Stimulated activated CD4-positive, alpha-beta T cell treated with anti-CD3 and anti-CD28 coated beads, Interleukin-1b, Interleukin-23, amount 100 ng/mL, for 48 hours (primary cell): Measurements from ENCODE around the gene TET2.
A peak's percentile ranks its signal among the peaks of the same experiment; 100 is the strongest.

ENCODE experiments used
- DNase-seq: peaks from one replicate; pipeline ENCODE4 v3.0.0-alpha.2; 2020

TET2 gene

DNA sequence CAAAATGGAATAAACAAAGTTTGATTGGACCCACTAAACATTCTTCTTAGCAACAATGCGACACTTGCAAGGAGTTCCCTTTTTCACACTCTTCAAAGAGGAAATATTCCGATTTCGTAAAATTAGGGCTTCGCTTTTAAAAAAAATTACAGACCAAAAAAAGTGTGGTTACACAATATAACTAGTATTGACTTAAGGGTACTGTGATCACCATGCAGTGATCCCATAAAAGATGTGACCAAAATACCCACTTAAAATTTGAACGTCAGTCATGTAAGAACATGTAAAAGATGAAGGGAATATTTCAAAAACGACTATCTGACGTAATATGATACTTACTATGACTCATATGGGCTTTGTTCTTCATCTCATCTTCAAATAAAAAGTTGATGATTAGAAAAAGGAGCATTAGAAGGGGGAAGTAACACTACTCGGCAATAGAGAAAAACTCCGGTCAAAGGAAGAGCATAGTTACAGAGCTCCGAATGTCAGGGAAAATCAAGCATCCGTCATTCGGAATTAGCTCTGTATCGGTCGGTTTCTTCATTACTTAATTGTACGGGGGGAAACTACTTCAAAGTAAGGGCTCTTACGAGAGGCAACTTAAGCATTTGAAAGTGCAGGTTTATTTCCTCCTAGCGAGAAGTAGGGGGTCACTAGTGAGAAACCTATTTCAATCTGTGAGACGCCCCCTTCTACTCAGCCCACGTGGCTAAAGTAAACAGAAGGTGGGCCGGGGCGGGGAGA is 1.3 kb upstream of the TET2 start:
- no peak for DNase-seq

DNA sequence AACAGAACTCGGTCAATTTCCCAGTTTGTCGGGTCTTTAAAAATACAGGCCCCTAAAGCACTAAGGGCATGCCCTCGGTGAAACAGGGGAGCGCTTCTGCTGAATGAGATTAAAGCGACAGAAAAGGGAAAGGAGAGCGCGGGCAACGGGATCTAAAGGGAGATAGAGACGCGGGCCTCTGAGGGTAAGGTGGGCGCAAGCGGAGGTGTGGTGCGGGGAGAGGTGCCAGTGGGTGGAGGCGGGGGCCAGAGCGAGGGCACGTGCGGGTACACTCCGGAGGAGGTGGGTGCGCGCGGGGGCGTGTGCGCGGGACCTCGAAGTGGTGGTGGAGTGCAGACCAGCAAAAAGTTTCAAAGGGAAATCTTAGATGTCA is 787 bp upstream of the TET2 start:
- DNase-seq = peak; percentile 31

DNA sequence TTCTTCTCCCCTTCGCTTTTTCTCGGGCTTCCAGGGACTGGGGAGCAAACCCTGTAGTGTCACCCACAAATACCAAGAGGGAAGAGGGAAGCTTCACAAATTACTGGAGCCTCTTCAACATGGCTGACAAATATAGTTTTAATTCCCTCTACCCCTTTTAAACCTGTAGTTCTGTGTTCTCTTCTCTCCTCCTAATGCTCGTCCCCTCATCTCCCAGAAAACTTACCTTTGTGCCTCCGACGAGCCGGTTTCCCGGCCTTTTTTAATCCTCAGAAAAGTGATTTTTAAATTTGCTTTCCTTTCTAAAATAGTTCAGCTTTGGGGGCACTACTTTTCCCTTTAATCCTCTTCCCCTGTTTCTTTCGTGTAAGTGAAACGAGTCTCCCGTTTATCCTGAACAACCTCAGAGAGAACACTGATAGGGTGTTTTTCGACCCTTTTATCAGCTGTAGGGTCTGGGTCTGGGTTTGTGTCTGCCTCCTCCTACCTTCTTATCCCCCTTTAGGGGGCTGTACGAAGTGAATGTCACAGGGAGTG is 408 bp downstream of the TET2 start:
- DNase-seq = no peak

DNA sequence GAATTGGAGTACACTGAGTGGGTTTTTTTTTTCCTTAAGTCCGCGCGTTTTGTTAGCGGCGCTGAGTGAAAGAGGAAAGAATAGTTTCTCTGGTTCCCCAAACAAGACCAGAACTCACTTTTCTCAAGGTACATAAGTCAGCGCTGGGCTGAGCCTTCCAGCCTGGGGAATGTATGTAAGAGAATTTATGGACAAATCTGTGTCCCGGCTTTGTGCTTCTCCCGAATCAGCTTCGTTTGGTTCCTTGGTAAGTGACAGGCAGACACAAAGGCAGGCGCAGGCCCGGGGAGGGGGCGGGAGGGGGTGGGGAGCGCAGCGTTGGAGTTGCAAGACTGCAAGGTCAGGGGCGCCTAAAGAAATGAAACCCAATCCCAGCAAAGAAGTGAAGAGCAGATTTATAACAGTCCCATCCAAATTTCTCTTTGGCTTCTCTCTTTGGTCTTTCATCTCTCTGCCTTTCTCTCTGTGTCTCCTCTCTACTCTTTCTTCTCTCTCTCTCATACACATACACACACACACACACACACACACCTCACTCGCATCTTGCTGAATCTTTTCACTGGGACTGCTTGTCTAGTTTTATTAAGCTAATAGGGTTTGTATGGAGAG is 981 bp downstream of the TET2 start:
- peak; percentile 14 for DNase-seq

DNA sequence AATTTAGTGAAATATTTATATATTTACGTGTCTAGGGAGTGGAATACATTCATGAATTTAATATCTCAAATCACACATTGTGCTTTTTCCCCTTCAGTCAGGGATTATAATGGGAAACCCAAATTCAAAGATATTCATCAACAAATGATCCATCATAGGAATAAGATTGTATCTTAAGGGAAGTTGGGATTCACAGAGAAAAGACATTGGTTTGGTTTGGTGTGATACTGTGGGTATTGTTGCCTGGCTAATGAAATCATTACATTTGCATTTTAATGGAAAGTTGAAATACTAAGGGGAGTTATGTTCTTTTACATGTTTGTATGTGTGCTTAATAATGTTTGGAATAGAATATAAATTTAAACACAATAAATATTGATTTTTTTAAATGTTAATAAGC is 1.7 kb downstream of the TET2 start:
- DNase-seq = no peak

DNA sequence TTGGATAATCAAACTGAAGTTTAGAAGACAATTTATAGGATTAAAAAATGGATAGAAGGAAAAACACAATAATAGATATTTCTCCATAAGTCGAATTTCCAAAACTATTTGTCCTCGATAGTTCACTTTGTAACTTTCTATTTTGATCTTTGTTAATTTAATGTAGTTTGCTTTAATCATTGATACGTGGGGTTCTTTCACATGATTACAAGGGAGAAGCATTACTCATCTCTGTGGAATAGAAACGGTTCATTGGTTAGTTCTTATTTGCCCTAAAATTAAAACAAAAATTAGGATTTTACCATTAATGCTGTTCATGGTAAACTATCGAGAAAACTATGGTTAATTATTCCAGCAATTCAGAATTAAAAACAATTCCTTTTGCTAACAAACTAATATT is 2.1 kb downstream of the TET2 start:
- DNase-seq = no peak

DNA sequence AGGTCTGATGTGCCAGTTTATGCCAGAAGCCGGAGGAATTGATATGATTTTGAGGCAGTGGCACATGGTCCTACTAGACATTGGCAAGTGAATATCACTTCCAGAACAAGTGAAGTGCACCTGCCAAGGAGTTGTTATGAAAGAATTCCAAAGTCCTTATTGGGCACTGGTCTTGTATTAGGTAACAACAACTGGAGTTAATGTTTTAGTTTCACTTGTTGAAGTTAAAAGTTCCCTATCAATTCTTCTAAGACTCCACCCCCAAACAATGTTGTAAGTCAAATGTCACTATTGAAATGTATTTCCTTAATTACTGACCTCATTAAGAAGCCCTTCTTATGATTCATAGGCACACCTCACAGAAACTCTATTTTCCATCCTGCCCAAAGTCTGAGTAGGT is 3.1 kb downstream of the TET2 start:
- no peak for DNase-seq

DNA sequence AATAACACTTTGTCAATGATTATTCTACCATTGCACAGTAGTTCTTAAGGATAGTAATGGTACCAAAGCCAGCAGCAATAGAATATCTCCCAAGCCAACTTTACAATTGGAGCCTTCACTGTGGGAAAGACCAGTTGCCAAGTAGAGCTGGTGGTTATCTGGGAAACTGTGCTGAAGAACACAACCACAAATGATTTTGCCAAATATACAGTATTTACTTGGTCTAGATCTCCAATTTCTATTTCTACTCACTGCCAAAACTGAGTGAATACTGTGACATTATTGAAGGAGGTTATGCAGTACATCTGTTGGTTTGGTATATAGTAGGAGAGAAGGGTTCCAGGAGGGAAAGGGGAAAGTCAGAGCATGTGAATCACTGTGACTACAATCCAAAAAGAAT is 3.8 kb downstream of the TET2 start:
- DNase-seq = no peak

DNA sequence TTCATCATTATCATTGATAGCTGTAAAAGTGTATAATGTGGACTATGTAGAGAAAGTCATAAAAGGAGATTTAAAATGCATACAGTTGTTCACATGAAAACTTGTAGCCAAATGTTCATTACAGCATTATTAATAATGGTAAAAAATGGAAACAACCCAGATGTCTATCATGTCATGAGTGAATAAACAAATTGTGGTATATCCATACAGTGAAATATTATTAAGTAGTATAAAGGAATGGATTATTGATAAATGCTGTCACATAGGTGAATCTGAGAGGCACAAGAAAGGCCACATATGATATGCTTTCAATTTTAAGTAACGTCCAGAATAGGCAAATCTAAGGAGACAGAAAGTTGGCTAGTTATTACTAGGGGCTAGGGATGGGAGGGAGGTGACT is 7.1 kb downstream of the TET2 start:
- DNase-seq = no peak

DNA sequence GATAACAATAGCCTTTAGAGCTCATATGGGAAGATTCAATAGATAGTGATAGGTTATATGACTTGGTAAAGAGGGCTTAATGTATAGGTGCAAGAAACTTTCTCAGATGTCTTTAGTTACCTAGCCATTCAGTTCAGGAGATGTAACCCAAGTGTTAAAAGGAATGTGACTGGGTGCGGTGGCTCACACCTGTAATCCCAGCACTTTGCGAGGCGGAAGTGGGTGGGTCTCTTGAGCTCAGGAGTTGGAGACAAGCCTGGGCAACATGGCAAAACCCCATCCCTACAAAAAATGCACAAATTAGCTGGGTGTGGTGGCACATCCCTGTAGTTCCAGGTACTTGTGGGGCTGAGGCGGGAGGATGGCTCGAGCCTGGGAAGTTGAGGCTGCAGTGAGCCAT is 7.9 kb downstream of the TET2 start:
- no peak for DNase-seq

DNA sequence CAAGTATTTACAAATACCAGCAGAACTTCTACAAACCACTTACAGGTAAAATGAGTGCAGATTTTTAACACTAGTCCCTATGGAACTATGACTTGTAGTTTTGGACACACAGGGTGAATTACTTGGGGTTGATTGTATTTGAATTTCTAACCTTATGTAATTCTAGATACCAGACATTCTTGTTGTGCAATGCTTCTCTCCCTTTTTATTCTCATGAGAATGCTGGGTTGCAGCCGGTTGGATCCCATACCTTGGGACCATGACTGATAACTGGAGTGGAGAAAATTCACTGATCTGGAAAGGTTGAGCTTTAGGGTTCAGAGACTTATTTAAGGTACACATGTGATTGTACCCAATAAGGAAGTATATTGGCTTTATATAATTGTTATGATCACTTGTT is 8.8 kb downstream of the TET2 start:
- DNase-seq = no peak

DNA sequence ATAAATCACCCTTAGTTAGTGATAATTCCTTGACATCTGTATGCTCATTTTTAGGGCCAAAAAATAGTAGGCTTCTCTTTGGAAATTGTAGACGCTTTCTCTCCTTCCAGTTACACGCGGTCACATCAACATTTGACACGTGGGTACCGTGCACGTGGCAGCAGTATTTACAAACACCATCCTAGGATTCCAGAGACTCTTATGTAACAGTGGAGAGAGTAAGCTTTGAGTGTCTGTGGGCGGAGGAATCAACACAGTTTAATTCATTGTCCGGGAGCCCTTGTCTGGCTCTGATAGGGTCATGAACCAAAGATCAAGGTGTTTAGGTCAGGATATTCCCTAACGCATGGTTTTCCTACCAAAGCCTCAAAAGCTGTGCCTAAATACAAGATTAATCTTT is 12.2 kb downstream of the TET2 start:
- DNase-seq = no peak

DNA sequence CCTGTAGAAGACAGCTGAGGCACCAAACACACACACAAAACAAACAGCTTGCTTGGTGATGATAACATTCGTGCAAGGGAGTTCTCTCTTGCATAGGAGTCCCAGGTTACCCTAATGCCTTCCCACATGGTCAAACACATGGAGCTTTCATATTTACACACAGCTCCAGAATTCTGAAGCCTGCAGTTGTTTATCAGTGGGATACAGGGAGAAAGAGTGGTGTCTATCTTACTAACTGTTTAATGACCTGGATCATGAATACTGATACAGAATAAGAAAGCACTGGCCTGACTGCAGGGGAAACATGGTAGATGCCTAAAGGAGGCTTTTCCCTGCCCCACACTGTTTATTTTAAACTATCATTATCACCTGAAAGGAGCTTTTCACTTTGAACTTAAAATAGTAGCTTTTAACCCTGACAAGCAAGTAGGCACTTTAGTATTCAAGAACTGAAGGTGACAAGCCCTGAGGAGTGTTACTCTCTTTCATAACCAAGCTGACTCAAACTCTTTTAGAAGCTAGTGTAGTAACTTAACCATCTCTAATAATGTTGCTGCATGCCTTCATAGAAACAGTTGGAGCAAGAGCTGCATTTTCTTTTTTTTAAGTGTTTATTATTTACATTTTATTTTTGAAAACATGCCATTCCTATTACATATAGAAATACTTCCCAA is 15.6 kb downstream of the TET2 start:
- no peak for DNase-seq

DNA sequence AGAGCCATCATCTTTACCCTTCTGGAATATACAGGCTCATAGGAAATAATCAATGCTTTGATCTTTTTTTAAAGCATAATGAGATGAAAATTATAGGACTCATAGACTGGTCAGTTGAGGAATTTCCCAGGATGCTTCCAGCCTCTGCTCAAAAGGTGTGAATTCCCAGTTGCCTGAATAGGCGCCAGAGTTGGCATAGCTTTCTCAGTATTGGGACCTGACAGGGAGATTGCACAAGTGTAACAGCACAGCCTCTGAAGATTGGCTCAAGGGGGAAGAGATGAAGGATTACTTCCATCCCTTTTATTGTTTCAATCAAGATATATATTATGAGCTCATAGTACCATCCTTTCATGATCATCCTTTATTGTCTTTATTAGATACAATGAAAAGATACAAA is 17.9 kb downstream of the TET2 start:
- no peak for DNase-seq

DNA sequence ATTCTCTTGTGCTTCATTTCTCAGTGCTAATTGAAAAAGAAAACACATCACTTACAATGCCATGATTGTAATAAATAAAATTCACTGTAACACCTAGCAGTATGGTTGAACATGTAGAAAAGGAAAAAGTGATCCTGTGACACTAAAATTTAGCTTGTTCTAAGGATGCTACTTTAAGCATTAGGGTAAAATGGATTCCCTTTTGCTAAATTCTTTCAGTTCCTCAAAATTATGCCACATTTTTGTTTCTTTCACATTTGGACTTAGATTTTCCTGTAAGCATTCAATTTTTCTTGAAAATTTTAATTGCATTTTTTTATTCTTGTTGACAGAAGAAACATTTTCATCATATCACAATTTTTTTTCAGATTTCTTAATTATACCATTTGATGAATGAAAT is 19.4 kb downstream of the TET2 start:
- DNase-seq = no peak

DNA sequence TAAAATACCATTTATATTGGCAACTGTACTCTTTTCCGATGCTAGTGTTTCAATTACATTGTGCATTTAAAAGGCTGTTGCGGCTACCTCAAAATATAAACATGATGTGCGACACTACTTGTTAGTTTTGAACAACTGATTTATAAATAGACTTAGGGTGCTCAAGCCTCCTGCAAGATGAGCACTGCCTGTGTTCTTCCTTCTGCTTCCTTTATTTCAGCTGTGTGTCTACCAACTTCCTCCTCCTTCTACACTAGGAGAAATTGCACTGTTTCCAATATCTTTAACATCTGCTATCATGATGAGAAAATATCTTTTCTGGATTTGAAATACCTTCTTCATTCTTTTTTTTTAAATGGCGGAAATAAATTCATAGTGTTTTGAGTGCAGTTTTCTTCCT is 24.0 kb downstream of the TET2 start:
- no peak for DNase-seq

DNA sequence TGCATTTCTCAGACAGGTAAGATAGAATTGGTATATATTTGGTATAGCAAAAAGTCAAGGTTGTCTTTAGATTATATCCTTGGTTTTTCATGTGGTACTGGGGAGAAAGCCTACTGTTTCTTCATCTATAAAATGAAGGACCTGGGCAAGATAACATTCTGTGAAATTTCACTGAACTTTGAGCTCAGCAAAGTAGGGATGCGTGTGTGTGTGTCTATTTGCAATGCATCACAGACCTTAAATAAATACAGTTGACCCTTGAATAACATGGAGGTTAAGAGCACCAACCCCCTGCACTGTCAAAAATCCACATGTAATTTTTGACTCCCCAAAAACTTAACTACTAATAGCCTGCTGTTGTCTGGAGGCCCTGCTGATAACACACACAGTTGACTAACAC is 25.2 kb downstream of the TET2 start:
- no peak for DNase-seq

DNA sequence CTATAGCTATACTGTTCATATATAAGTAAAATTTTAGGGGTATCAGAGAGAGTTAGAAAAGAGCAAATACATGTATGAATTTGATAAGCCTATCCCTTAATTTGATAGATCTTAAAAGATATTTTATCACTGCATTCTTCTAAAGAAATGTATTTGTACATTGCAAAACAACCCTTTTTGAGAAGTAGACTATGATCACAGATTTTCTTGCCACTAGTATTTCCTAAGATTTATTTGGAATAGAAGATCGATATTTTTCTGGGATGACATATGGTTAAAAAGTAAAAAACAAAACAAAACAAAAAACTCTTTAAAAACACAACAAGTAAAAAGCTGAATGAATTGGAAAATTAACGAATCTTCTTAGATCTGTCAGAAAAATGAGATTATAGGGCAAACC is 27.4 kb downstream of the TET2 start:
- DNase-seq = no peak

DNA sequence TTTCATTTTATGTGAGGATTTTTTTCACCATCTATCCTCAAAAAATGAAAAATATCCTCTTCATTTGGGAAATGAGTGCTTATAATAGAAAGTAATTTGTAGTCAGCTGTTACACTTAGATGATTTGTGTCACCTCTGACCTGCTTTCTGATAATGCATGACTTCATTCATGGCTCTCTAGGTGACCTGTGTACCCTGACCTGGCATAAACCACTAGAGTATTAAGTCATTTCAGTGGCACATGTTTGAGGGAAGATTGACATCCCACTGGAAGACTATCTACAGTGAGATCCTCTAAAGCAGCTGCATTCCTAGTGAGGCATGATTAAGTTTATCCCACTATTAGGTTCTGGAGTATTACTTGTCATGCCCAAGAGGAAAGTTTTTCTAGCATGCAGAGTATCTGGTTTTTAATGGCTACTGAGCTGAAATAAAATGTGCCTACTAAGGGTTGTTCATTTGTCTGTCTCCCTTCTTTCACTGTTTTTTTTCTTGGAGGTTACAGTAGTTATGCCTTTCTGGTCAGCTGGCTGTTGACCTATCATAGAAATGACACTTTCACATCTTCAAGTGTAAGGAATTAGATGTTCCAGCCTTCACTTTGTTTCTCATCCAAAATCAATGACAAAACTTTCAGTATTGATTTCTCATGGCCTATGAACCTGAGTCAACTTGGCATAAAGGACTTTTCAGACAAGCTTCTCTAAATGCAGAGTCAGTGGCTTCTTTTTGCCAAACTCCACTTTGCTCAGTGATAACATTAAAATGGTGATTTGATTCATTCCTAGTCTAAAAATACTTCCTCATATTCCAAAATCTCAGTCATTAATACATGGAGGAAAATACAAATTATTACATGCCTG is 33.1 kb downstream of the TET2 start:
- DNase-seq = no peak

DNA sequence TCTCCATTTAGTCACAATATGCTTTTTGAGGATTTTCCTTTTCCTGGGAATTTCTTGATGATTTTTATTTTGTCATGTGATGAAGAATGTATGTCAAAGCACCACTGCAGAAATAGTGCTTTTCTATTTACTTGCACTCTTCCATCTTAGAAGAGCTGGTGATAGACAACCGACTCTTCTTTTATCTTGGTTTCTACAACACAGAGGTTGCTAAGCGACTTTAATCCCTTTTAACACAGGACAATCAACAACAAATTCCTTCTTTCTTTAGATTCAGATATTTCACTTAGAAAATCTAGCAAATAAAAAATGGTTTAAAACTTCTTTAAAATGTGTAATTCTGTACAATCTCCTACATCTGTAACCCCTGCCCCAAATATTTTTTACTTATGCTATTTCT is 34.6 kb downstream of the TET2 start:
- no peak for DNase-seq

DNA sequence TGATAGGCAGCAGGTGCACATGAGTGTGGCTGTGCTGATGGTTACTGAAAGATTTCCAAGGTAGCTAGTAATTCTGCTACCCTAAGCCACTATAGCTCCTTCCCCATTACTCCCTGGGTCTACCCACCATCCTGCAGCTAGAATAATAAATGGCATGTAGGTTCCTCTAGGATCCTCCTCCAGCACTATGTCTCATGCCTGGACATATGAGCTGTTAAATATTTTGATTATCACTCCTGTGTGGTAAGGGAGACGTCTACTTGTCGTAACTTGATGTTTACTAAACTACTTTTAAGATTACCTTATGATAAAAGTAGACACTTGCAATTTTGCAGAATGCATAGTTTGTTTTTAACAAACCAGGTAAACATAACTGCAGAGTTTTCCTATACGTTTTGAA is 35.5 kb downstream of the TET2 start:
- DNase-seq = no peak

DNA sequence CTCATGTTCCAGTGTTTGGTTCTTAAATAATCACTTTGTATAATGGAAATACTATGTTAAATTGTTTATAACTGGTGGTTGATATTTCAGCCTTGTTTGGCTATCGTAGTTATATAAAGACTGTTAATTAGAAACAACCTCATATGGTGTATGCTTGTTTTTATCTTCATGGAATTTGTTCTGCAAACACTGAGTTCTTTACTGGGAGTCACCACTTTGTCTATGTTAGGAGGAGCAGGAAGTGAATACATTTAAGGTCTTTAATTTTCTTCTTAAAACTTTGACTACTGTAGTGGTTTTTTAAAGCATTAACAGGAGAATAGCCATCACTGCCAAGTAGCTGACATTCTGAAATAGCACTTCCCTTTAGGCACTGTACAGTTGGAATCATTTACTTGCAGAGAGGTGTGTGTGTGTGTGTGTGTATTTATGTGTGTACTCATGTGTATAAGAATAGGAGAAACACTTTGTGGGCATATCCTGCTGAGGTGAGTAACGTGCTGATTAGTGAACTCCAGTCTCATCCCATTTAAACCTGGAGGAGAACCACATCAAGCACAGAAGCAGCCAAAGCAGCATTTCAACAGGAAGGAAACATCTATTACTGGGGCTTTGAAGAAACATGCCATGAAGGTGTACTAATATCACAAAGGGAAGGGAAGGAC is 37.8 kb downstream of the TET2 start:
- DNase-seq = no peak

DNA sequence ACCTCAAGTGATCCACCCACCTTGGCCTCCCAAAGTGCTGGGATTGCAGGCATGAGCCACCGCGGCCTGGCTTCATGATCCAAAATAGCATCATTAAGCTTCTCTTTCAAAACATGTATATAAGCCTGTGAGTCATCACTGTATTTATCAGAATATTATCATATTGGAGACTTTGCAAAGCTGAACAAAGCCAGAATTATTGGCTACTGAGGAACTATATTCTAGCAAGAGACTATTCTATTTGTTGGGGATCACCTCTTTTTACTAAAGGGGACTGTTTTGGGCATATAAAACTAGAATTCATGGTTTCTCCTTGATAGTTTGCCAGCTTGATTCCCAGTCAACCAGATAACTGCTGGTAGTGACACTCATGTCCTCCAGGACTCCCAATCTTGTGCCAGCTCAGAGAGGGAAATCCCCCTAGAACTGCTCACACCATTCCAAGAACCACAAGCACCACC is 40.1 kb downstream of the TET2 start:
- no peak for DNase-seq
